Daoy (cell line): ENCODE results near the gene ENOX2. TPM values are rescaled to one million over a fixed set of nuclear protein-coding genes. Genes with fewer than 3 reads are reported as not detected.
A peak's percentile ranks its signal among the peaks of the same experiment; 100 is the strongest.

Experiments
- DNase-seq: peaks from one replicate; pipeline ENCODE4 v3.0.0-alpha.2; 2015; ENCODE audit warnings: low read depth
- total RNA-seq: library from RNA; depleted of rRNA; stranded (reverse); fragments of >200 nt; shearing (Covaris generic); gene quantifications from 2 replicates; pipeline ENCODE4 v1.2.3, GENCODE V29; 2014; rRNA removed

ENOX2 gene
- total RNA-seq, 1 experiment from 2014 or later, result 8.3 TPM

DNA sequence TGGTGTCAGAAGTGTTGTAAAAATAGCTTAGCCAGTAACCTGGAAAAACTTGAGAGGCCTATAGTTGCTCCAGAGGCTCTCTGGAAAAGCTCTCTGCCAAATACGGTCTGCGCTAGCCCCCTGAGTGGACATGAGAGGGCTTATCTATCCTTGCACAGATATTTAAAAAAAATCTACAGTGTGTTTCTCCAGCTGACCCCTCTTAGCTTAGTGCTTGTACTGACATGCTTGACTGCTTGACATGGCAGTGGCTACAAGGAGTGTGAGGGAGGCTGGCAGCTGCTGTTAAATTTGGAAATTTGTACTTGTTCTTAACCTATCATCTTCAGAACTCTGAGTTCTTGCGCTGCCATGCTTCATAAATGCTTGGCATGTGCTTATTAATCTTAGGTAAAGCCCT, 272.0 kb downstream of the ENOX2 start:
- no peak for DNase-seq

DNA sequence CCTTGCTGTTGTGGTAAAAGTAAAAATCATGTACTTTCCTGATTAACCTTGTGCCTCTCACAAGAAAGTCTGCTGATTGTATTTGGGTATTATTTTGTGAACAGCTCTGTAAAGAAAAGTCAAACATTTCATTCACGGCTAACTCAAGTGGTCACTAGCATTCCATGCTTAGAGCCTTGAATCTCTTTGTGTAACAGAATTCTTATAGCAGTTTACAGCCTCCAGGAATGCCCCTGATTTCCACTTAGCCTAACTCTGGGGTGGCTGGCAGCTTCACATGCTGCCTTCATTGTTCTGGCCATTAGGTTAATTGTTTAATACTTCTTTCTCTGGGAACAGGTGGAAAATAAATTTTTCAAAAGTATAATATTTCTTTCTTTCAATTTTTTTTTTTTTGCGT, 274.5 kb downstream of the ENOX2 start:
- DNase-seq, result no peak

DNA sequence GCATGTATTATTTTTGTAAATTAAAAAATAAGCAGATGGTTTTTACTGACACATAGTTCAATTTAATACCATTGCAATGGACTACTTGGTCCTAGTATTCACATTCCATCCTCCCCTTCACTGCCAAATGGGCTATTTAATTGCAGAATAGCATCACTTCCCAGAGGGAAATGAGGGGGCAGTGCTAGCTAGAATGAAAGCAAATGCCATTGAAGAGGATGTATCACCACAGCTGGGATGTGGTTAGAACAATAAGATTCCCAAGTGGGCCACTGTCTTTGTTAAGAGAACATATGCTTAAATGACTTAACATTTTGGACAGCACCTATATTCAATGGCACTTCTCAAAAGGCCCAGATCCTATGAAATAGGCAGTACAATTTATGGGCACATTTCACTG, 276.5 kb downstream of the ENOX2 start:
- DNase-seq, result no peak

DNA sequence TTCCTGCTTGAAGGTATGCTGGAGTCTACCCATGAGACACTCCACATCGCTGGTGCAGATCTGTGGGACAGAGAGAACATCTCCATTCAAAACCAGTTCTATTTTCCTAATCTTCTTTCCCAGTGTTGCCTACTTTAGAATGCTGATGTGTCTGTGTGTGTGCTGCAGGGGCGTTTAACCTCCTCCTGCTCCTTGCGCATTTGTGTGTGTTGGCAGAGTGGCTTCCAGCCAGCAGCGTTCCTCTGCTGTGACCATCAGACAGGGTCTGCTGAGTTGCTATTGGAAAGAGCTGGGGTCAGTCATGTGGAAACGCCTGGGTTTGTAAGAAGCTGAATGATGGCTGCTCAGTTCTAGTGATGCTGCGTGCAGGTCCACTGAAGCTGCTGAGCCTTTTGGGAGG, 277.6 kb downstream of the ENOX2 start:
- DNase-seq, result no peak

DNA sequence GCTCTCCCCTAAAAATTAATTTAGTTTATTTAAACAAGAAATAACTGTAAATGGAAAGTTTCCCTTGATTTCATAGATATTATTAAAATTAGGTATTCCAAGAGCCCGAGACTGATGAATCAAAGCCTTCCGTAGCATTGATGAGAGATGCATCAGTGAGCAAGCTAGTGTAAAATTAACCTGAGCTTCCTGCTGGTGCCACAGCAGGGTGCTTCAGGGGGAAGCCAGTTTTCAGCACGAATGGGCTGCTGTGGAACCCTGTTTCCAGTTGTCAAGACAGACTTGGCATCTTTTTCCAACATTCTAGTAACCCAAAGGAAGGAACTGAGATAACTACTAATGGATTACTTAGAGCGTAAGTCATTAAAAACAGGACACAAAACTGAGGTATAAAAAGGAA, 279.5 kb downstream of the ENOX2 start:
- DNase-seq, result no peak

DNA sequence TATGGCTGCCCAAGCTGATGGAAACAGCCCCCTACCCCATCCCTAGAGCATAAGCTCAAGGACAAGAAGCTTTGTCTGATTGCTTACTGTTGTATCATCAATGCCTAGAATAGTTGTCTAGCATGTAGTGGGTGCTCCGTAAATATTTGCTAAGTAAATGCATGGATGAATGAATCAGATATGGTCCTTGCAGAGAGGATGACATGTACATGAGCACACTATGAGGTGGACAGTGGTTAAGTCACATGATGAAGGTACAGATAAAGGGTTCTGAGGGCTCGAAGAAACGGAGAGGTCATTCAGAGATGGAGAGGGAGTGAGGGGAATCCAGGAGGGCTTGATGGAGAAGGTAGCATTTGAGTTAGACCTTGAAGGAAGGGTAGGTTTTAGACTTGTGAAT, 287.1 kb downstream of the ENOX2 start:
- DNase-seq, result no peak

DNA sequence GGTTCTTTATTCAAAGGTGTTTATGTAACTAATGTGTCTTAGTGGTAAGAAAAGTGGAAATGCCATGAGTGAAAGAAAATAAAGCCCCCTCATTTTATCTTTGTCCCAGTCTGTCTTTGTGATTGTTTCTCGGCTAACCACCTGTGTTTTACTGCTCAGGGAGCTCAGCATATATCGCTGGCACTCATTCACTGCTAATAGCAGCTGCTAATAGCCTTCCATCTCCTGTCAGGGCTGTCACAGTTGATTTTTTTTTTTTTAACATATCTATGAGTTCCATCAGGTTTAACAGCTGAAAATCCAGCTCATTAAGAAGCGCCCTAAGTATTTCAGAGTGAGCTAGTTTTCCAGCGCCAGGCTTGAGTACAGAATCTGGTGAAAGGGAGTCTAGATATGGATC, 295.6 kb downstream of the ENOX2 start:
- DNase-seq, result no peak

DNA sequence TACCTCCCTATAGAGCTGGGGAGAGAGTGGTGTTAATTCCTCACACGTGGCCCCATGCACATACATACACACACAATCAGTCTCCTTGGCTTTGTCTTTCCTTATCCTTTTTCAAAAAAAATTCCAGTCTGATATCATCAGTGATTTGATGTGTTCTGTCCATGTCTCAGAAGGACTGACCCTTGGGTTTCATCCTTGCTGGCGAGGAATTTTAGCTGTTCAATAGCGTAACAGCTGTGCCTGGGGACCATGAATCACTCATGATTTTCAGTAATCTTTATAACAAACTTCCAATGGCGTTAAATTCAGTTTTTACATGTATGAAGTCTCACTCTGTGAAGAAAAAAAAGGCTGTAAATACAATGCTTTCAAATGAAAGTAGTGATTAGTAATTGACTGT, 296.6 kb downstream of the ENOX2 start:
- no peak for DNase-seq

DNA sequence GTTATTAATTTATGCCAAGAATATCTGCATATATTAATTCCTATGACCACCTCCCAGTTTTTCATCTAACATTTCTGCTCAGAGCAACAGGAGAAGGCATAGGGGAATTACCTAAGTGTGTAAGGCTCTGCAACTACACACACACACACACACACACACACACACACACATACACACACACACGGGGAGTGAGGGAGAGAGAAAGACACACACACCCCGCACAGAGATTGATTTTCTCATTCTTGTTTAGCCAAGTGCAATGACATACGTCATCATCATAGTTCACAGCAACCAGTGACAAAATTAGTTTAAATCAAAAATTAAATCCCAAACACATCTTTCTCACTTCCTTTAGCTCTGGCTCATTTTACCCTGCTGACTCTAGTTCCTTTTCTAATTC, 298.1 kb downstream of the ENOX2 start:
- no peak for DNase-seq

DNA sequence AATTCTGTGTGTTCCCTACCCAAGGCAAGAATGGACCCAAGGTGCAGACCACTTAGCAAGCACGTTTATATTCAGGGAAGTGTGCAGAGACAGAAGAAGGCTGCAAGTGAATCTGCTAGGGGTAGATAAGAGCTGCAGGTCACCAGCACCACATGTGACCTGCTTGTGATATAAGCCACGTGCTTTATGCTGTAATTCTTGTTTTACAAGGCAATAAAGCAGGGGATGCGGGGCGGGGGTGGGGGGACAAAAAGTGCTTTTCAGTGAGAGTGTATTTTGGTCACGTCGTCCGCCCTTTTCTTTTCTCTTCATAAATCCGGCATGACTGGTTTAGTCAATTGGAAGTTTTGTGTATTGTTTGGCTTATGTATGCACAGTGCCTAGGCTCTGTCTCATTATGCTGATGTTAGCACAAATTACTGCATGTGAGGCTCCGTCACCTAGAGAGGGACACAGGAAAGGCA, 308.5 kb downstream of the ENOX2 start:
- no peak for DNase-seq

DNA sequence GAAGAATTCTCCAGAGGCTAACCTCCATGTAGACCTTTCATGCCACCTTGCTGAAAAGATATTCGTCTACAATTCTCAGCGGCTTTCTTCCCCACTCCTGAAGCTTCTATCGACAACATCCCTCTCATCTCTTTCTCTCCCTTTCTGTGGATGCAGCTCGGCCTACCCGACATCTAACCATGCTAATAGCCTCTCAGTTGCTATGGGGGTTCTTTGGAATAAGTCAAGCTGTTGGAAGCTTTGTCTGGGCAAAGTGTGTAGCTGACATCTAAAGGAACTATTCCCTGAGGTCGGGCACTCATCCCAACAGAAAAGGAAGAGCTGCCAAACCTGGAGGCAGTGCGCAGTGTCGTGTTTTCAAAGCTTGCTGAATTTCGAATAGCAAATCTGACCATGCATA, 309.1 kb downstream of the ENOX2 start:
- DNase-seq, result no peak

DNA sequence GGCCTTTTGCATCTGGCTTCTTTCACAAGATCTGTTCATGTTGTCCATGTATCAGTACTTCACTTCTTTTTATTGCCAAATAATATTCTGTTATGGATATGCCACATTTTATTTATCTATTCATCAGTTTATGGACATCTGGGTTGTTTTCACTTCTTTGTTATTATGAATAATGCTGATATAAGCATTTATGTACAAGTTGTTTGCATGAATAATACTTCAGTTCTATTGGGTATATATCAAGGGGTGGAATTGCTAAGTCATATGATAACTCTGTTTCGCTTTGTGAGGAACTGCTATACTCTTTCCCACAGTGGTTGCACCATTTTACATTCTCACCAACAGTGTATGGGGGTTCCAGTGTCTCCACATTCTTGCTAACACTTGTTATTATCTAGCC, 310.8 kb downstream of the ENOX2 start:
- DNase-seq, result no peak

DNA sequence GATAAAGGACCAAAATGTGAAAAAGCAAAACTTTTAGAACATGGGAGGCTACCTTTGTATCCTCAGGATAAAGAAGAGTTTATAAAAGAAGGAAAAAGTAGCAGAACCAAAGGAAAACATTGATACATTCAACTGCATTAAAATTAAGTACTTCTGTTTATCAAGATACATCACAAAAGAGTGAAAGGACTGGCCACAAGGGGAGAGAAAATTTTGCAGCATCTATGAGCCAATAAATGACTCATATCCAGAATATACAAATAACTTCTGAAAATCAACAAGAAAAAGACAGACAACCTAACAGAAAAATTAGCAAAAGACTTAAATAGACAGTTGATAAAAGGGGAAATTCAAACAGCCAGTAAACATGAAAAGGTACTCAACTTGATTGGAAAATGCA, 324.1 kb downstream of the ENOX2 start:
- DNase-seq, result no peak

DNA sequence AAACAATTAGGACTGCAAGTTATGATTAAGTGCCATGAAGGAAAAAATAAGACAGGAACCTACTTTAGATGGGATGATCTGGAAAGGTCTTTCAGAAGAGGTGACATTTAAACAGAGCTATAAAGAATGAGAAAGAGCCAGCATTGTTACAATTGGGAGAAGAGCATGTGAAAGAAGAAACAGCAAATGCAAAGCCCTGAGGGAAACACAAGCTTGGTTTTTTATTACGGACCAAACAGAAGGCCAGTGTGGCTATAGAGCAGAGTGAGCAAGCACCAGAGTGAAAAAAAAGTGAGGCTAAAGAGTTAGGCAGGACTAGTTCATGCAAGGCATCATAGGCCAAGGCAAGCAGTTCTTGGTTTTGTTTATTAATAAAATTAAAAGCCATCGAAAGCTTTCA, 325.6 kb downstream of the ENOX2 start:
- DNase-seq, result no peak

DNA sequence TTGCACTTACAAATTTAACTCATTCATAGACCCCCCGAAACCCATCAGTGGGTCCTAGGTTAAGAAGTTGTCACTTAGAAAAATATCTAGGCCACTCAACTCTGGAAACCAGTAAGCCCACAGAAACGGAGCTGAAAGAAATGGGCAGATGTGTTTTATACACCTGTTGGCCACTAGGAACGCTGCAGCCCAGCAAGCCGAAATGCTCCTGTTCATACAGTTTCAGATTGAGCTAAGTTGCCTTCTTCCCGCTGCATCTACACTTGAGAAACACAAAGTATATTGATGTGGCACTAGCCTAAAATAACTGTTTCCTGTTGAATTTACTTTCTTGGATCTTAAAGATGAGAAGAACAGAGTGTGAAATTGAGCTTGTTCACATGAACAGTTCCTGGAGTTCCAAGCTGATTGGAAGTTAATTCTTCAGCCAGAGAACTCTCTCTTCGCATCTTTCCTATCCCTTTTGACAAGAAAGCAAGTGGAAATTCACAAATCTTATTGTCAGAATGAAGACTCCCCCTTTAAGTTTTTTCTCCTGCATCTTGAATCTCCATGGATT, 327.1 kb downstream of the ENOX2 start:
- peak; percentile 39 for DNase-seq

Other genes with a start within 250 kb of the ENOX2 start
- 0.42 TPM in 1 of 2 replicates, not detected in the other for gene ARHGAP36, start 155.1 kb upstream of the ENOX2 start, total RNA-seq